HG03378 (cell line): ENCODE data around the gene NEK7.
"Not testable (repeated sequence)": the region's sequence is repeated elsewhere in the genome, so short reads cannot be mapped to it uniquely, and the experiment has no call there.

Source experiments
- ATAC-seq: cut with Tn5 transposase; IDR thresholded peaks from one replicate; pipeline ENCODE4 v1.9.1; 2021; ENCODE audit warnings: mild to moderate bottlenecking, moderate library complexity; ENCODE audit not compliant: unreplicated experiment

The NEK7 gene

DNA sequence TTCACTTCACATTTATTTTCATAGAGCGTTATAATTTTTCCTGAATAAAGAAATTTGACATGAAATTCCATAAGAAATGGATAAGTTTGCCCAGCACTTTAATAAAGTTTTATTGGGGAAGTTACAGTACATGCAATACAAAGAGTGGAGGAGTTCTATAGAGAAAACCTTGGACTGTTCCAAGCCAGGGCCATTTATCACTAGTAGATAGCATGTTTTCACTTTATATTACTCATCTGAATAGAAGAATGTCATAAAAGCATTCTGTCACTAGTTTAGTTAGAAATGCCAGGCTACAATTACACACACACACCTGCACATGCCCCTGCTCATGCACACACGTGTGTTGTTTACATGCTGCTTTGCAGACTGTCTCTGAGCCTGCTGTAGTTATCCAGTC is 123.3 kb downstream of the NEK7 start:
- ATAC-seq: no peak

DNA sequence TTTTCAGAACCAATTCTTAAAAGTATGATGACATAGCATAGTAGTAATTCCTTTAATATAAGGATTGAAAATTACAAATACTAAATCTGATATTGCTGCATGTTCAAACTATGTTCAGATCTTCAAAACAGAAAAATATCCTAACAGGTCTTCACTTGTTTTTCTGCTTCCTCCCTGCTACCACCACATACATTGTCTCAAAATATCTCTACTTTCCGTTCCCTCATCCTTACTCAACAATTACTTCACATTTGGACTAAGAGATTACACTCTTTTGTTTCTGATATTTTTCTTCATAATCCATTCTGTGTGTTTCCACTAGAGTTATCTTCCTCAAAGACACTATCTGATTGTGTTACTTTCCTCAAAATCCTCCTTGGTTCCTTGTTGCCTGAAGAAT is 125.1 kb downstream of the NEK7 start:
- no peak for ATAC-seq

DNA sequence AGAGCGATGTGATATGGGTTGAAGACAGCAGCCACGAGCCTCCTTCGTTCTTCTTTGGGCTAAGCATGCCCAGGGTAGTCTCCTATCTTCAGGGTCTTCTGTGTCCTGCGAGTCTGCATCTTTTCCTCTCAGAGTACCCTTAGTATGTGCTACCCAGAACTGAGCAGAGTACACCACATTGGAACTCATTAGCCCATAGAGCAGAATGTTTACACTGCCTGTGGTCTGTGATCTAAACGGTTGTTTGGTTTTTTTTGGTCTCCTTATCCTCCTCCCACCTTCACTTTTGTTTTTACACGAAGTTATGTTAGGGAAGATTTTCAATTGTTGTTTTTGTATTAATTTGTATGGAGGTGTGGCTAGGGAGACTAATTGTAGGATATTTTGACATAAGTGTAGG is 126.4 kb downstream of the NEK7 start:
- peak; percentile 41 for ATAC-seq

DNA sequence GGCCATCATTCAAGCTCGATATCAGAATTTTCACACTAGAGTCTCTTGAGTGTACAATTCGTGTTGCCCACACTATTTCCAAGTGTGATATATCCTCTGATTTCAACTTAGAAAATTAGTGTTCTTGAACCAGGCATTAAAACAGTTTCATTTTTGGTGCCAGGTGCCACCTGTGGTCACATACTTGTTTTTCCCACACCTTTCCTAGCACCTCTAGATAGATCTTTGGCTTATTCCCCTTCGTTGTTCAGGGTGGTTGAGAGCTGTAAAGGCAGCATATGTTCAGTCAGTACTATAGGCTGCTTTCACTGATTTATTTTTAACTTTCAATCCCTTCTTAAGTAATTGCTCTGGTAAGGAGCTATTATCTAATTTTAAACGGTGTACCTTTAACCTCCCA is 131.1 kb downstream of the NEK7 start:
- no peak for ATAC-seq

DNA sequence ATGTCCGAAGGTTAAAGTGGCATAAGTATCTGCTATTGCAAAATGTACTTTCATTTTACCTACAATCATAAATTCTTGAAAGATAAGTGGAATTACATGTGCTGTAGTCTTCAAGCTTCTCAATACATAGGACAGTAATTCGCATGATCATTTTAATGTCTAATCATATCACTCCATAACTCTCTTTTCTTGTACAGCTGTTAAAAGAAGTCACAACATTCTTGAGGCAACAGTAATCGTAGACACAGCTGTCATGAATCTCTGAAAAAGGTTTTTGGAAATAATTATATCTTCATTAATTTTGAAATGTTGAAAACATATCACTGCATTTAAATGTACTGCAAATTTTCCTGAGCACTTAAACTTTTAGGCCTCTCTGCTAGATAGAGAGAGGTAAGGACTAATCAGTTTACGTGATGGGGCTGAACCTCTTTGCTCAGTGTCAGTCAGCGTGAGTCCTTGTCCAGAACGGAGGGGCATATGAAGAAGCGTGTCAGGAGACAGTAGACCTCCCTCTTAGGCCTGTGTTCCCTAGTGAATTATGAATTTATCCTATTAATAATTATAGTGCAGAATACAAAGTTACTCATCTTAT is 133.4 kb downstream of the NEK7 start:
- ATAC-seq: no peak

DNA sequence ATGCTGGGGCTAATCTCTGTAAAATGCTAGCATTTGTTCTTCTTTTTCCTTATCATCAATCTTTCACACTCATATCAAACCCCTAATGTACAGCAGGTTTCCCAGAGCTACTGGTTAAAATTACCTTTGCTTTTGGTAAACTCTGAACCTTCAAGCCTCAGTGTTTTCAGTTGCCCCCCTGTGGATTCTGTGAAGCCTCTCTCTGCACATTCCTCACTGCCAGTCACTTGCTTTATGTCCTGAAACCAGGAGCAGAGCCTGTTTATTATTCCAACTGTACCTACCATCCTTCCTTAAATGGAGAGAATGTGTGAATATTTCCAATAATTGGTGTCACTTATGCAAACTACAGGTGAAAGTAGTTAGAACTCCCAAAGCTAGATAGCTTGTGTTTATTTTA is 134.2 kb downstream of the NEK7 start:
- no peak for ATAC-seq

DNA sequence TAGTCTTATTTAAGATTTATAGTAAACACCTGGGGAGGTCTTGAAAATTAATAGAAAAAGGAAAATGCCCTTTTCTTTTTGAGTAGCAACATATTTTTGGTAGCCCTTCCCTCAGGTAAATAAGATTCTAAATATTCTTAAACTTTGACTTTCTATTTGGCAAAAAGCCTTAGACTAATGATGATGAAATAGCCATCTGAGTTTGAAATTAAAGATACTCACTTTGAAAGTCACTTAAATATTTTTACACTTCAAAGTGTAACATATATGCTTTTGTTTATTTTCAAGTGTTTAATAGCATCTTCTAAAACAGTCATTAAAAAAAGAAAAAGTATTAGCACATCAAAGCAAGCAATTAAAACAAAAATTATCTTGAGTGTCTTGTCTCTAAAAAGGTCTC is 135.1 kb downstream of the NEK7 start:
- ATAC-seq: no peak

DNA sequence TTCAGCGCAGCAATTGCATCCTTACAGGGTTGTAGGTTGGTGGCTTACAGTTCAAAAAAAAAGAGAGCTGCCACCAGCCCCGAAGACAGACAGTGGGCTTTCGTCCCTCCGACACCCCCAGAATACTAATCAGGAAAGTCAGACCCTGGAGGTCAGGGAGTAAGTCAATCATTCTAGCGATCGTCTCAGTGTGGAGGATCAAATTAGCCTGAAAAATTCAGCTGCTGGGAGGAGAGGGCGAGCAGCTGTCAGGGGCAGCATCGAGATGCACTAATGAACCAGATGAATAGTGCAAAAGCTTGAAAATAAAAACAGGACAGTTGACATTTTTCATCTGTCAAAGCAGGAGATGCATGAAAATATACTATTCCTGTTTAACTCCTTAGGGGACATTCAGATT is 138.4 kb downstream of the NEK7 start:
- ATAC-seq: no peak

DNA sequence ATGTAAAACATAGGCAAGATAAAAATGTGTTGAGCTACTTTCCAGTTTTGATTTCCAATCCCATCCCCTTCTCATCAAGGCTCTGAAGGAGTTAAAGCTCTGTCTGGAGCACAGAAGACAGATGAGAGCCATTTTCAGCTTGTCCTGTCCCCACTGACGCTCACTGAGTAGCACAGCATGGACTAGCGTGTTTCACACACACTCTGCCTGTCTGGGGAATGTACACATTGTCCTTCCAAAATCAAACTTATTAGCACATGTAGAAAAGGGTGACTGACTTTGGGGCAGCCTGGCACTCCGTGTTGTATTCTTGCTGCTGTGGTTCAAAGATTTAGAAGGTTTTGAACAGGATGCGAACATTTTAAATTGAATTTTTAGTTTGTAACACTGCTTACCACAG is 139.2 kb downstream of the NEK7 start:
- no peak for ATAC-seq

DNA sequence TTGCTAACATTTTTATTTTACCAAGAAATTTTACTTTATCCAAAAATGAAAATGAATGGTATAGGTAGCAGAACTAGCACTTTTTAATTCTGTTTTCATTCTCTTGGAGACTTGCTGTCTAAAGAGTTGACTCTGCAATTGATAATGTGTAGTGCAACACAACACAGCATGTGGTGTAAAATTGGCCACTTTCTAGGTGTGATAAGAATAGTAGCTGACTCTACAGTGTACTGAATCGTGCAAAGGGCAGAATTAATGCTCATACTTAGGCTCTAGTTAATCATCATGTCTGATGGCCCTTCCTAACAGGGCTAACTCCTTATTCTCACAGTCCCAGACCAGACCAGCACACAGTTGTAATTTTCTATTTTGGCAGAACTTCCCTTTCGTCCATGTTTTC is 140.5 kb downstream of the NEK7 start:
- ATAC-seq: no peak

DNA sequence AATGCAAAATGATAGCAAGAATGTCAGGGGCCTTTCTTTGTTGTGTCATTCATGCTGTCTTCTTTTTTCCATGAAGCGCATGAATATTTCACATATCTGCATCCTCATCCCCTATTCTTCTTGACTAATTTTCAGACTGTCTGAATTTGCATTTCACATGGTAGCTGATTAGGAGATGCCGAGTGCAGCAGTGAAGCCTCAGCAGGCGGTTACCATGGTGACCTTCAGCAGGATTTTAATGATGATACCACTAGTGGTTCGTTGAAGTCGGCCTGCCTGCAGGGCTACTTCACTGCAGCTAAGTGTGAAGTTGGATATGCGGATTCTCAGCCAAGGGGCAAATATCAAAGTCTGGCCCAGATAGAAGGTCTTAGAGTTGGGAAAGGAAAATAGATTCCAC is 141.8 kb downstream of the NEK7 start:
- no peak for ATAC-seq

DNA sequence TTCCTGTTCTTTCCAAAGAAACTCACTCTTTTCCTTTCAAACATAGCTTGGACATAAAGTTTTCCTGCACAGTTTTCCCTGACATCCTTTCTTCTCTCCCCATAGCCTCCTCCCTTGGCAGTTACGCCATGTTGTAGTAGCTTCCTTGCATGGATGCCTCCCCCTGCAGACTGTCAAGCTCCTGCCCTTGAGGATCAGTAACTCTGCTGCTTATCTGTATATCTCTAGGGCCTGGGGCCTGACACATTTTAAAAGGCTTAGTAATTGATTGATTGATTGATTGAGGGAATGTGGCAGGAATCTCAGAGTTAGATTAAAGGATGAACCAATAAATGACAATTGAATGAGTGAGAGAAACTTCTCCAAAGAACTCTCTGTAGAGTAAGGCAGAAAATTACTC is 143.7 kb downstream of the NEK7 start:
- ATAC-seq: no peak

DNA sequence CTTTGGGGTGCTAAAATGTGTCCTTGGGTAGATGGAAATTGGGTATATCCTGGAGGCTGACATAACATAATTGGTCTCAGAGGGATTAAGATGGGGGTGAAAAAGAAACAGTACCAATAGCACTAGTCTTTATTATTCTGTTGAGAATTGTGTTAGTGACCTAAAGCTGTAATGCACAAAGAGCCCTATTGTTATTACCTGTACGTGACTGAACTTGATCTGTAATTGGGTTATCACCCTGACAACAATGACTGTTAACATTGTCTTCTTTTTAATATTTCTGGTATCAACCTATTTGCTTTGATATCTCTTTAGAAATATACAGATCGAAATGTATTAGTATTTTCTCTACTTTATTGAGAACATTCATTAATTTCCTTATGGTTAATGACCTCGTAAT is 147.6 kb downstream of the NEK7 start:
- no peak for ATAC-seq

DNA sequence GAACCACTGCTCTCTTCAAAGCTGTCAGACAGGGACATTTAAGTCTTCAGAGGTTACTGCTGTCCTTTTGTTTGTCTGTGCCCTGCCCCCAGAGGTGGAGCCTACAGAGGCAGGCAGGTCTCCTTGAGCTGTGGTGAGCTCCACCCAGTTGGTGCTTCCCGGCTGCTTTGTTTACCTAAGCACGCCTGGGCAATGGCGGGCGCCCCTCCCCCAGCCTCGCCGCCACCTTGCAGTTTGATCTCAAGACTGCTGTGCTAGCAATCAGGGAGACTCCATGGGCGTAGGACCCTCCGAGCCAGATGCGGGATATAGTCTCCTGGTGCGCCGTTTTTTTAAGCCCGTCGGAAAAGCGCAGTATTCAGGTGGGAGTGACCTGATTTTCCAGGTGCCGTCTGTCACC is 158.0 kb downstream of the NEK7 start:
- not testable (repeated sequence) for ATAC-seq

DNA sequence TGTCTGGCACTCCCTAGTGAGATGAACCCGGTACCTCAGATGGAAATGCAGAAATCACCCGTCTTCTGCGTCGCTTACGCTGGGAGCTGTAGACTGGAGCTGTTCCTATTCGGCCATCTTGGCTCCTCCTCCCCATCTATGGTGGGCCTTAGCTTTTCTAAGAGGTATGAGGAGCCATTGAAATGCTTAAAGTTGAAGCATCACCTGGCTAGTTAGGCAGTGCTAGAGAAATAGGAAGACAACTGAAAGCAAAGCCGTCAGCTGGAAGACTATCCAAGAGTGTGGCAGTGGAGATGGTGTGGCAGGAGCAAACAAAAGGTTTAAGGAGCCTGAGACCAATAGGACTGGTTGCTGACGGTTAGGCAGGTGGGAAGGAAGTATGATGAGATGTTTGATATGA is 158.5 kb downstream of the NEK7 start:
- not testable (repeated sequence) for ATAC-seq

DNA sequence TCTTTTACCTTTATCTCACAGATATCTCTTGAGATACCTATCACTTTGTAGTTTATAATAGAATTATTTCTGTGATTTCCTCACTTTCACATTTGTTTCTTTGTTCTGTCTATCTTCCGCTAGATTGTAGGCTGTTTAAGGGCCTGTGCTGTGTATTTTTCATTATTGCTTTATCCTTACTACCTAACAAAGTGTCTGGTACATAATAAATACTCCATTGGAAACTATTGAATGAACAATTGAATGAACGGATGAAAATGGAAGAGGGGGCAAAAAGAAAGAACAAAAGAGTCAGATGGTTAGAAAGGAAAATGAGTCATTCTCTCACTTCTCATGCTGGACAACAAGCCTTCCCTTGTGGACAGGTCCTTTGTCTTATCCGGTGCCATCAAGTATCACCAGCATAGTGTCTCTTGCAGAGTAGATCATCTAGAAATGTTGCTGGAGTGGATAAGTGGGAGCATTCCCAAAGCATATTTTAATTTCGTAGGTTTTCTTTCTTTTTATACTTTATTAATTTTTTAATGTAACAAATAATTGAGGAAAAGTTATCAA is 159.8 kb downstream of the NEK7 start:
- no peak for ATAC-seq

DNA sequence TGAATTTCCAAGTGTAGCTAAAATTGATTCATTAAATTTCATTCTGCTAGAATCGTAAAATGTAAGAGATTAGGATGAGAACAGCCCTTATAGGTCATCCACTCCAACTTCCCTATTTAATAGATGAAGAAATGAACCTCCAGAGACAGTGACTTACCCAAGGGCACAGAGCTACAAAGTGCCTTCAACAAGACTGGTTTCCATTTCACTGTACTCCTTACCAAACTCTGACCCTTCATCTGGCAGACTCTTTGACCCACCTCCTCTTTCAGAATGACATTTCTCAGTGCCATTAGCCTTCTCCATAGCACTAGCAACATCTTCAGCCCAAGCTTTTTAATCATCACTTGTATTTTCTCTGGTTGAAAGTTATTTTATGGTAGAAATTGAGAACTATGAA is 161.3 kb downstream of the NEK7 start:
- peak; percentile 83 for ATAC-seq

DNA sequence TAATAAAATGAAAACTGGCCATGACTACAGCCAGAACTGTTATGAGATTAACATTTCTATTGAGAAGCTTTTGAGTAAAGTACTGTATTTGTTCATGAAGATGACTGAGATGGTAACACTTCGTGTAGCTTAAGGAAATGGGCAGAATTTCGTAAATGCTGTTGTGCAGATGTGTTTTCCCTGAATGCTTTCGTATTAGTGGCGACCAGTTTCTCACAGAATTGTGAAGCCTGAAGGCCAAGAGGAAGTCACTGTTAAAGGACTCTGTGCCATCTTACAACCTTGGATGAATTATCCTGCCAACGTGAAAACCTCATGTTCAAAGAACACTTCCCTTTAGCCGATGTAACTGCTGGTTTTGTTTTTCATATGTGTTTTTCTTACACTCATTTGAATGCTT is 164.0 kb downstream of the NEK7 start:
- no peak for ATAC-seq

DNA sequence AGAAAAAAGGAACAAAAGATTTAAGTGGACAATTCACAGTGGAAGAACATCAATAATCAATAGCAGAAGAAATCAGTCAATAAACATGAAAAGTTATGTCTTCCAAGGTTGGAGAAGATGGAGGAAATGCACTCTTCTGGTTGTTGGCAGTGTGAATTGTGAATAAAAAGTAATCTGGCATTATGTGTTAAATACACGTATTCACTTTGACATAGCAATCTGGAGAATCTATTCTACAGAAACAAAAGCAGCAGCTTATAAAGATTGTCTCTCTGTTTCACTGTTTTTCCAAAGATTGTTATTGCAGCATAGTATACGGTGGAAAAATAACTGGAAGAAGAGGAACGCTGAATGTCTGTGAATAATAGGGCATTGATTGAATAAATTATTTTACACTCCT is 169.4 kb downstream of the NEK7 start:
- ATAC-seq: no peak

DNA sequence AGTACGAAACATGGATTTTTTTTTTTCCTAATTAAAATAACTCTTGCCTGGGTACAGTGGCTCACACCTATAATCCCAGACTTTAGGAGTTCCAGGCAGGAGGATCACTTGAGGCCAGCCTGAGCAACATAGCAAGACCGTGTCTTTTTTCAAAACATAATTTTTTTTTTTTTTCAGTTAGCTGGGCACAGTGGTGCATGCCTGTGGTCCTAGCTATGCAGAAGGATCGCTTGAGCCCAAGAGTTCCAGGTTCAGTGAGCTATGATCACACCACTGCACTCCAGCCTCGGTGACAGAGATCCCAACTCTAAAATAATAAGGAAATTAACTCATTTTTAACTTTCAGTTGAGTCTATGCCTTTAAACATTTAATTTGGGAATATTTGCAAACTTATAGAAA is 170.1 kb downstream of the NEK7 start:
- ATAC-seq: no peak

DNA sequence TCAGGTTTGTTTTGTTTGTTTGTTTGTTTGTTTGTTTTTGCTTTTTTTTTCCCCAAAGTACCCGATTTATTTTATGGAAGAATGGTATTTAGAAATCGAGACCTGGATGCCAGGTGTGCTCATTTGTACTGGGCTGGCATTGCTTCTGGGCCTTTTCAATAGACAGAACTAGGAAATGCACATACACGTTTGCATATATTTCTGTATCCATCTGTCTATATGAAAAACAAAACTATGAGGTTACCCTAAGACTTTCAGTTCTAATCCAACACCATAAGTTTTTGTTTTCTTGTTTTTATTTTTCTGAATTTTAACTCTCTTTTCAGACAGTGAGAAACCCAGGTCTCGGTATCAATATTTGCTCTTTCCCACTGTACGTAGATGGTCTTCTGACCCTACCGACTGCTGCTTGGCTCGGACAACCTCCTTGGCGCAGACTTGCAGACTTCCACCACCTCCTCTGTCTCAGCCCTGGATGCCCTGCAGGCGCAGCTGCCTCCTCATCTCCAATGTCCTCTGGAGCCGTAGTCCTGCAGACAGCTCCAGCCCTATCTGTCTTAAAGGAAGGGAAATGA is 171.7 kb downstream of the NEK7 start:
- no peak for ATAC-seq

DNA sequence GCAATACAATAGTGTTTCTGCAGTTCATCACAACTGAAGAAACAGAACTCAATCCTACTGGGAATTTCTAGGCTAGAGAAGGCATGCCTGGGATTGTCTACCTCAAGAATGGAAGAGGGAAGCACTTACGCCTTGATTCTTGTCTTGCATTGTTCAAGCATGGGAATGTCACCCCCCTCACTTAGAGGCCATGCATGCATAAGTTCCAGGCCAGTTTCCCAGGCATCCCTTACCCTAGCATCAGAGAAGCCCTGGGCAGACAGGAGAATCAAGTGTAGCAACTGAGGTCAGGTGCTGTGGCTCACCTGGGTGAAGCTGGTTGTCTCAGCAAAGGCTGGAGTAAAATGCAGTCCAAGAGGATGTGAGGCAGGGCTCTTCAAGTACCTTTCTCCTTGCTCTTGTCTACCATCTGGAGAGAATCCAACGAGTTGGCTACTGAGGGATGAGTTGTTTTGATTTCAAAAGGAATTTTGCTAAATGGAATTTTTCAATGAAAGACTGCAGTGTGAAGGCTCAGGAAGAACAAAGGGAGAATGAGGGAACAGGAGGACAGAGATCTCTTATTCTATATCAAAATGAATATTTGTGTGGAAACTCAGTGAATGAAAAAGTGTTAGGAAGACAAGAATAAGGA is 174.3 kb downstream of the NEK7 start:
- ATAC-seq: no peak

DNA sequence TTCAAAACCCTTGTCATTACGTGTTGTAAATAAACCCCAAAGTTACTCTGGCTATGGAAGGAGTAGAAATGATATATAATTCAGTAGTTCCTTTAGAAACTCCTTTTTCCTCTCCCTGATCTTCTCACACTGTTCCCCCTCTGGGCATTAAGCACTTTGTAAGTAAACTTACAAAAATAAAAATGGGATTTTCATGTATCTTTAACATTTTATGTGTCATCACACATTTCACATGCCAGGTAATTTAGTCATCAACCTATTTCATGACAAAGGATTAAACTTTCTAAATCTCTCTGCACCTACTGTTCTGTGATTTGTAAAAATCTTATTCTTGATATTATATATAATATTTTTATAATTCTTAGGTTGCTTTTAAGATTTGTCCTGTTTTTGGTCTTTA is 176.9 kb downstream of the NEK7 start:
- ATAC-seq: no peak
